ENCODE data around the gene RBFOX2.

DNA sequence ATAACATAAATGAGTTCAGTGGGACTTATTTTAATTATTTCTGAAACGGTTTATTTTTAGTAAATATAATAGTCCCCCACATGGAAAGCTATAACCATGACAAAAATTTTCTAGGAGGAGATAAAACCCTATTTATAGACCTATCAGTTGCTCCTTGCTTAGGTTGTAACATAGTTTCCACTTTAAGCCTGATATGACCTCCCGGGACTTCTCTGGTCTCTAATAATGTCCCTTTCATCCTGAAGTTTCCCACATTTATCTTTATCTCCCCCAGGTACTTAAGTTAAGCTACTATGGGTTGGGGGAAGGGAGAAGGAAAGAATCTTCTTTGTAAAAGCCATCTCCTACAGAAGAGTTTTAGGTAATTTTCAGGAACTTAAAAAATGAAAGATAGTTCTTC is 117.7 kb downstream of the RBFOX2 start:
- TF ChIP-seq, protein P1, sequence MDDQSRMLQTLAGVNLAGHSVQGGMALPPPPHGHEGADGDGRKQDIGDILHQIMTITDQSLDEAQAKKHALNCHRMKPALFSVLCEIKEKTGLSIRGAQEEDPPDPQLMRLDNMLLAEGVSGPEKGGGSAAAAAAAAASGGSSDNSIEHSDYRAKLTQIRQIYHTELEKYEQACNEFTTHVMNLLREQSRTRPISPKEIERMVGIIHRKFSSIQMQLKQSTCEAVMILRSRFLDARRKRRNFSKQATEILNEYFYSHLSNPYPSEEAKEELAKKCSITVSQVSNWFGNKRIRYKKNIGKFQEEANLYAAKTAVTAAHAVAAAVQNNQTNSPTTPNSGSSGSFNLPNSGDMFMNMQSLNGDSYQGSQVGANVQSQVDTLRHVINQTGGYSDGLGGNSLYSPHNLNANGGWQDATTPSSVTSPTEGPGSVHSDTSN (IDR thresholded peaks at IDR 0.05) = no peak
- TF ChIP-seq, protein P2, sequence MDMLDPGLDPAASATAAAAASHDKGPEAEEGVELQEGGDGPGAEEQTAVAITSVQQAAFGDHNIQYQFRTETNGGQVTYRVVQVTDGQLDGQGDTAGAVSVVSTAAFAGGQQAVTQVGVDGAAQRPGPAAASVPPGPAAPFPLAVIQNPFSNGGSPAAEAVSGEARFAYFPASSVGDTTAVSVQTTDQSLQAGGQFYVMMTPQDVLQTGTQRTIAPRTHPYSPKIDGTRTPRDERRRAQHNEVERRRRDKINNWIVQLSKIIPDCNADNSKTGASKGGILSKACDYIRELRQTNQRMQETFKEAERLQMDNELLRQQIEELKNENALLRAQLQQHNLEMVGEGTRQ (IDR thresholded peaks at IDR 0.05) = no peak
- TF ChIP-seq, protein P3, sequence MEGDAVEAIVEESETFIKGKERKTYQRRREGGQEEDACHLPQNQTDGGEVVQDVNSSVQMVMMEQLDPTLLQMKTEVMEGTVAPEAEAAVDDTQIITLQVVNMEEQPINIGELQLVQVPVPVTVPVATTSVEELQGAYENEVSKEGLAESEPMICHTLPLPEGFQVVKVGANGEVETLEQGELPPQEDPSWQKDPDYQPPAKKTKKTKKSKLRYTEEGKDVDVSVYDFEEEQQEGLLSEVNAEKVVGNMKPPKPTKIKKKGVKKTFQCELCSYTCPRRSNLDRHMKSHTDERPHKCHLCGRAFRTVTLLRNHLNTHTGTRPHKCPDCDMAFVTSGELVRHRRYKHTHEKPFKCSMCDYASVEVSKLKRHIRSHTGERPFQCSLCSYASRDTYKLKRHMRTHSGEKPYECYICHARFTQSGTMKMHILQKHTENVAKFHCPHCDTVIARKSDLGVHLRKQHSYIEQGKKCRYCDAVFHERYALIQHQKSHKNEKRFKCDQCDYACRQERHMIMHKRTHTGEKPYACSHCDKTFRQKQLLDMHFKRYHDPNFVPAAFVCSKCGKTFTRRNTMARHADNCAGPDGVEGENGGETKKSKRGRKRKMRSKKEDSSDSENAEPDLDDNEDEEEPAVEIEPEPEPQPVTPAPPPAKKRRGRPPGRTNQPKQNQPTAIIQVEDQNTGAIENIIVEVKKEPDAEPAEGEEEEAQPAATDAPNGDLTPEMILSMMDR (IDR thresholded peaks at IDR 0.05) = no peak
- TF ChIP-seq, protein P4, sequence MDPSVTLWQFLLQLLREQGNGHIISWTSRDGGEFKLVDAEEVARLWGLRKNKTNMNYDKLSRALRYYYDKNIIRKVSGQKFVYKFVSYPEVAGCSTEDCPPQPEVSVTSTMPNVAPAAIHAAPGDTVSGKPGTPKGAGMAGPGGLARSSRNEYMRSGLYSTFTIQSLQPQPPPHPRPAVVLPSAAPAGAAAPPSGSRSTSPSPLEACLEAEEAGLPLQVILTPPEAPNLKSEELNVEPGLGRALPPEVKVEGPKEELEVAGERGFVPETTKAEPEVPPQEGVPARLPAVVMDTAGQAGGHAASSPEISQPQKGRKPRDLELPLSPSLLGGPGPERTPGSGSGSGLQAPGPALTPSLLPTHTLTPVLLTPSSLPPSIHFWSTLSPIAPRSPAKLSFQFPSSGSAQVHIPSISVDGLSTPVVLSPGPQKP (IDR thresholded peaks at IDR 0.05; ENCODE audit: low read depth, low read length) = no peak
- TF ChIP-seq MYC (IDR thresholded peaks at IDR 0.05; ENCODE audit: borderline replicate concordance, low read length) = no peak
- TF ChIP-seq CEBPB (IDR thresholded peaks at IDR 0.05) = no peak
- TF ChIP-seq BHLHE40 (IDR thresholded peaks at IDR 0.05; ENCODE audit: low read depth, low read length) = no peak
- TF ChIP-seq POLR2A (IDR thresholded peaks at IDR 0.05; ENCODE audit: low read length) = no peak
- no peak for TF ChIP-seq ZSCAN20 (CRISPR knock-in tag; IDR thresholded peaks at IDR 0.05)
- no peak for TF ChIP-seq JUN (IDR thresholded peaks at IDR 0.05)
- TF ChIP-seq CHD2 (IDR thresholded peaks at IDR 0.05; ENCODE audit: low read length, partially characterized antibody) = no peak
- no peak for TF ChIP-seq CHD4 (IDR thresholded peaks at IDR 0.05; ENCODE audit: borderline replicate concordance)
- no peak for TF ChIP-seq RAD21 (conservative IDR thresholded peaks at IDR 0.05 in 1 of 2, IDR thresholded peaks at IDR 0.05 in 1 of 2)
